NB4 (cell line): Measurements from ENCODE around the gene ACACB.

Source experiments
- POLR2A ChIP-seq: IDR thresholded peaks from 2 replicates; pipeline ENCODE4 v1.6.1; 2011; ENCODE audit warnings: mild to moderate bottlenecking; ENCODE audit not compliant: insufficient read length; ENCODE audit errors: extremely low read depth
- TF ChIP-seq, protein P1 (sequence below): IDR thresholded peaks from one replicate; pipeline ENCODE4 v1.5.1; 2012; ENCODE audit warnings: low read depth, low read length

DNA sequence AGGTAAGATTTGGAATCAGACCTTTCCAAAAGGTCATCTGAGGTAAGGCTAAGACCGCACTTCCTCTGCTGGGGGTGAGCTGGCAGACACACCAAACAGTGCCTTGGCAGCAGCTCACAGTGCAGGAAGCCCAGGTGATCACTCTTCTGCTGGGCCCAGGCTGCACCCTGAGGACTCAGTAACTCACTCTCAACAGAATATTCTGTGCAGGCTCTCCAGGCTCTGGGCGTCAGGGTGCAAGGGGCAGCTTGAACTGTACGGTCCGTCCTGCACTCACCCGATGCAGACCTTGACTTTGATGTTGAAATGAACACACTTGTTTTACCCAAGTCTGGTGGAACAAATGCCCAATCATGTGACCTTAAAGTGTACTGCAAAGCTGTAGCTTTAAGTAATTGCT lies 29.1 kb upstream of the ACACB start:
- TF ChIP-seq, protein P1, sequence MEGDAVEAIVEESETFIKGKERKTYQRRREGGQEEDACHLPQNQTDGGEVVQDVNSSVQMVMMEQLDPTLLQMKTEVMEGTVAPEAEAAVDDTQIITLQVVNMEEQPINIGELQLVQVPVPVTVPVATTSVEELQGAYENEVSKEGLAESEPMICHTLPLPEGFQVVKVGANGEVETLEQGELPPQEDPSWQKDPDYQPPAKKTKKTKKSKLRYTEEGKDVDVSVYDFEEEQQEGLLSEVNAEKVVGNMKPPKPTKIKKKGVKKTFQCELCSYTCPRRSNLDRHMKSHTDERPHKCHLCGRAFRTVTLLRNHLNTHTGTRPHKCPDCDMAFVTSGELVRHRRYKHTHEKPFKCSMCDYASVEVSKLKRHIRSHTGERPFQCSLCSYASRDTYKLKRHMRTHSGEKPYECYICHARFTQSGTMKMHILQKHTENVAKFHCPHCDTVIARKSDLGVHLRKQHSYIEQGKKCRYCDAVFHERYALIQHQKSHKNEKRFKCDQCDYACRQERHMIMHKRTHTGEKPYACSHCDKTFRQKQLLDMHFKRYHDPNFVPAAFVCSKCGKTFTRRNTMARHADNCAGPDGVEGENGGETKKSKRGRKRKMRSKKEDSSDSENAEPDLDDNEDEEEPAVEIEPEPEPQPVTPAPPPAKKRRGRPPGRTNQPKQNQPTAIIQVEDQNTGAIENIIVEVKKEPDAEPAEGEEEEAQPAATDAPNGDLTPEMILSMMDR: no peak
- TF ChIP-seq POLR2A: no peak
